Liver (tissue), 3 donors: ENCODE measurements around the gene LAMA2.

ENCODE experiments used
- EGR1 ChIP-seq, 2 donors: IDR thresholded peaks; 2 replicates each; pipeline ENCODE4 v1.6.1; 2016 to 2018; ENCODE audit warnings: antibody characterized with exemption in 2 of 2, low read depth in 2 of 2
- JUND ChIP-seq, 2 donors: IDR thresholded peaks; 2 replicates each; pipeline ENCODE4 v1.6.1; 2016; ENCODE audit warnings: antibody characterized with exemption in 2 of 2
- RAD21 ChIP-seq, 2 donors: IDR thresholded peaks; 2 replicates each; pipeline ENCODE4 v1.6.1; 2016; ENCODE audit warnings: antibody characterized with exemption in 2 of 2, mild to moderate bottlenecking in 2 of 2
- TAF1 ChIP-seq: conservative IDR thresholded peaks from 2 replicates; pipeline ENCODE4 v1.6.1; 2016; ENCODE audit warnings: antibody characterized with exemption, mild to moderate bottlenecking
- YY1 ChIP-seq: IDR thresholded peaks from 2 replicates; pipeline ENCODE4 v1.6.1; 2016; ENCODE audit warnings: antibody characterized with exemption, mild to moderate bottlenecking
- TF ChIP-seq, protein P1 (sequence below): fragments of 150-350 bp; IDR thresholded peaks from 2 replicates; pipeline ENCODE4 v1.5.1; 2017; ENCODE audit warnings: improper control_type of control experiment, low read depth, low read length; ENCODE audit not compliant: missing input control
- TF ChIP-seq, protein P2 (sequence below): IDR thresholded peaks from 2 replicates; pipeline ENCODE4 v1.6.1; 2016; ENCODE audit warnings: antibody characterized with exemption, mild to moderate bottlenecking
- TF ChIP-seq, protein P3 (sequence below): IDR thresholded peaks from 2 replicates; pipeline ENCODE4 v1.6.1; 2016; ENCODE audit warnings: antibody characterized with exemption
- TF ChIP-seq, protein P4 (sequence below): IDR thresholded peaks from 2 replicates; pipeline ENCODE4 v1.6.1; 2016; ENCODE audit warnings: antibody characterized with exemption
- TF ChIP-seq, protein P5 (sequence below): IDR thresholded peaks from 2 replicates; pipeline ENCODE4 v1.6.1; 2016; ENCODE audit warnings: antibody characterized with exemption
- donor health status: healthy.
- donor health status: healthy.

DNA sequence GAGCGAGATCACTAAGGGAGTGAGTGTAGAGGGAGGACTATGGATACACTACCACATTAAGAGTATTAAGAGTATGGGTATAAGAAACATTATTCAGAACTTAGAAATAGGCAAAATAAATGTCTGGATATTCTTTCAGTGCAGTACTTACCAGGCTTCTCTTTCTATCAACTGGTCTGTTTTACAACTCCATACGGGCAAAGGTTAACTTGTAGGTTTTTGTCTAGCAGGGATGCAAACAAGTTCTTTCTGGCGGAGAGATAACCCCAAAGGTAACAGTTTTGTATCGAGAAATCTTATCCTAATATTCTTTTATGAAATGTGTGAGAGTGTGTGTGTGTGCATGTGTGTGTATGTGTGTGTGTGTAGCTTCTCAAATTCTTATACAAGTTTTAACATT, 640.9 kb downstream of the LAMA2 start:
- TF ChIP-seq JUND (IDR thresholded peaks at IDR 0.05) (no peak), YY1 (no peak), TAF1 (no peak), RAD21 (IDR thresholded peaks at IDR 0.05) (no peak), EGR1 (IDR thresholded peaks at IDR 0.05; ENCODE audit: low read depth in 2 of 2) (no peak)
- TF ChIP-seq, protein P1, sequence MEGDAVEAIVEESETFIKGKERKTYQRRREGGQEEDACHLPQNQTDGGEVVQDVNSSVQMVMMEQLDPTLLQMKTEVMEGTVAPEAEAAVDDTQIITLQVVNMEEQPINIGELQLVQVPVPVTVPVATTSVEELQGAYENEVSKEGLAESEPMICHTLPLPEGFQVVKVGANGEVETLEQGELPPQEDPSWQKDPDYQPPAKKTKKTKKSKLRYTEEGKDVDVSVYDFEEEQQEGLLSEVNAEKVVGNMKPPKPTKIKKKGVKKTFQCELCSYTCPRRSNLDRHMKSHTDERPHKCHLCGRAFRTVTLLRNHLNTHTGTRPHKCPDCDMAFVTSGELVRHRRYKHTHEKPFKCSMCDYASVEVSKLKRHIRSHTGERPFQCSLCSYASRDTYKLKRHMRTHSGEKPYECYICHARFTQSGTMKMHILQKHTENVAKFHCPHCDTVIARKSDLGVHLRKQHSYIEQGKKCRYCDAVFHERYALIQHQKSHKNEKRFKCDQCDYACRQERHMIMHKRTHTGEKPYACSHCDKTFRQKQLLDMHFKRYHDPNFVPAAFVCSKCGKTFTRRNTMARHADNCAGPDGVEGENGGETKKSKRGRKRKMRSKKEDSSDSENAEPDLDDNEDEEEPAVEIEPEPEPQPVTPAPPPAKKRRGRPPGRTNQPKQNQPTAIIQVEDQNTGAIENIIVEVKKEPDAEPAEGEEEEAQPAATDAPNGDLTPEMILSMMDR: no peak
- TF ChIP-seq, protein P2, sequence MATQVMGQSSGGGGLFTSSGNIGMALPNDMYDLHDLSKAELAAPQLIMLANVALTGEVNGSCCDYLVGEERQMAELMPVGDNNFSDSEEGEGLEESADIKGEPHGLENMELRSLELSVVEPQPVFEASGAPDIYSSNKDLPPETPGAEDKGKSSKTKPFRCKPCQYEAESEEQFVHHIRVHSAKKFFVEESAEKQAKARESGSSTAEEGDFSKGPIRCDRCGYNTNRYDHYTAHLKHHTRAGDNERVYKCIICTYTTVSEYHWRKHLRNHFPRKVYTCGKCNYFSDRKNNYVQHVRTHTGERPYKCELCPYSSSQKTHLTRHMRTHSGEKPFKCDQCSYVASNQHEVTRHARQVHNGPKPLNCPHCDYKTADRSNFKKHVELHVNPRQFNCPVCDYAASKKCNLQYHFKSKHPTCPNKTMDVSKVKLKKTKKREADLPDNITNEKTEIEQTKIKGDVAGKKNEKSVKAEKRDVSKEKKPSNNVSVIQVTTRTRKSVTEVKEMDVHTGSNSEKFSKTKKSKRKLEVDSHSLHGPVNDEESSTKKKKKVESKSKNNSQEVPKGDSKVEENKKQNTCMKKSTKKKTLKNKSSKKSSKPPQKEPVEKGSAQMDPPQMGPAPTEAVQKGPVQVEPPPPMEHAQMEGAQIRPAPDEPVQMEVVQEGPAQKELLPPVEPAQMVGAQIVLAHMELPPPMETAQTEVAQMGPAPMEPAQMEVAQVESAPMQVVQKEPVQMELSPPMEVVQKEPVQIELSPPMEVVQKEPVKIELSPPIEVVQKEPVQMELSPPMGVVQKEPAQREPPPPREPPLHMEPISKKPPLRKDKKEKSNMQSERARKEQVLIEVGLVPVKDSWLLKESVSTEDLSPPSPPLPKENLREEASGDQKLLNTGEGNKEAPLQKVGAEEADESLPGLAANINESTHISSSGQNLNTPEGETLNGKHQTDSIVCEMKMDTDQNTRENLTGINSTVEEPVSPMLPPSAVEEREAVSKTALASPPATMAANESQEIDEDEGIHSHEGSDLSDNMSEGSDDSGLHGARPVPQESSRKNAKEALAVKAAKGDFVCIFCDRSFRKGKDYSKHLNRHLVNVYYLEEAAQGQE: no peak
- TF ChIP-seq, protein P3, sequence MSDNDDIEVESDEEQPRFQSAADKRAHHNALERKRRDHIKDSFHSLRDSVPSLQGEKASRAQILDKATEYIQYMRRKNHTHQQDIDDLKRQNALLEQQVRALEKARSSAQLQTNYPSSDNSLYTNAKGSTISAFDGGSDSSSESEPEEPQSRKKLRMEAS: no peak
- TF ChIP-seq, protein P4, sequence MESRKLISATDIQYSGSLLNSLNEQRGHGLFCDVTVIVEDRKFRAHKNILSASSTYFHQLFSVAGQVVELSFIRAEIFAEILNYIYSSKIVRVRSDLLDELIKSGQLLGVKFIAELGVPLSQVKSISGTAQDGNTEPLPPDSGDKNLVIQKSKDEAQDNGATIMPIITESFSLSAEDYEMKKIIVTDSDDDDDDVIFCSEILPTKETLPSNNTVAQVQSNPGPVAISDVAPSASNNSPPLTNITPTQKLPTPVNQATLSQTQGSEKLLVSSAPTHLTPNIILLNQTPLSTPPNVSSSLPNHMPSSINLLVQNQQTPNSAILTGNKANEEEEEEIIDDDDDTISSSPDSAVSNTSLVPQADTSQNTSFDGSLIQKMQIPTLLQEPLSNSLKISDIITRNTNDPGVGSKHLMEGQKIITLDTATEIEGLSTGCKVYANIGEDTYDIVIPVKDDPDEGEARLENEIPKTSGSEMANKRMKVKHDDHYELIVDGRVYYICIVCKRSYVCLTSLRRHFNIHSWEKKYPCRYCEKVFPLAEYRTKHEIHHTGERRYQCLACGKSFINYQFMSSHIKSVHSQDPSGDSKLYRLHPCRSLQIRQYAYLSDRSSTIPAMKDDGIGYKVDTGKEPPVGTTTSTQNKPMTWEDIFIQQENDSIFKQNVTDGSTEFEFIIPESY: no peak
- TF ChIP-seq, protein P5, sequence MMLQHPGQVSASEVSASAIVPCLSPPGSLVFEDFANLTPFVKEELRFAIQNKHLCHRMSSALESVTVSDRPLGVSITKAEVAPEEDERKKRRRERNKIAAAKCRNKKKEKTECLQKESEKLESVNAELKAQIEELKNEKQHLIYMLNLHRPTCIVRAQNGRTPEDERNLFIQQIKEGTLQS: no peak
